ENCODE results near the gene KANSL3.
"Not testable (repeated sequence)": the region's sequence is repeated elsewhere in the genome, so short reads cannot be mapped to it uniquely, and the experiment has no call there.

KANSL3 gene

GRCh38 chr2:96556441-96557330 is 81.4 kb downstream of the KANSL3 start:
- DNase-seq, result no peak

GRCh38 chr2:96555146-96555610 is 82.9 kb downstream of the KANSL3 start:
- DNase-seq, result no peak

GRCh38 chr2:96554293-96555145 is 83.6 kb downstream of the KANSL3 start:
- peak in 1 of 2 experiments; percentile 55 for DNase-seq

GRCh38 chr2:96553957-96554292 is 84.2 kb downstream of the KANSL3 start:
- DNase-seq, result not testable (repeated sequence)

DNA sequence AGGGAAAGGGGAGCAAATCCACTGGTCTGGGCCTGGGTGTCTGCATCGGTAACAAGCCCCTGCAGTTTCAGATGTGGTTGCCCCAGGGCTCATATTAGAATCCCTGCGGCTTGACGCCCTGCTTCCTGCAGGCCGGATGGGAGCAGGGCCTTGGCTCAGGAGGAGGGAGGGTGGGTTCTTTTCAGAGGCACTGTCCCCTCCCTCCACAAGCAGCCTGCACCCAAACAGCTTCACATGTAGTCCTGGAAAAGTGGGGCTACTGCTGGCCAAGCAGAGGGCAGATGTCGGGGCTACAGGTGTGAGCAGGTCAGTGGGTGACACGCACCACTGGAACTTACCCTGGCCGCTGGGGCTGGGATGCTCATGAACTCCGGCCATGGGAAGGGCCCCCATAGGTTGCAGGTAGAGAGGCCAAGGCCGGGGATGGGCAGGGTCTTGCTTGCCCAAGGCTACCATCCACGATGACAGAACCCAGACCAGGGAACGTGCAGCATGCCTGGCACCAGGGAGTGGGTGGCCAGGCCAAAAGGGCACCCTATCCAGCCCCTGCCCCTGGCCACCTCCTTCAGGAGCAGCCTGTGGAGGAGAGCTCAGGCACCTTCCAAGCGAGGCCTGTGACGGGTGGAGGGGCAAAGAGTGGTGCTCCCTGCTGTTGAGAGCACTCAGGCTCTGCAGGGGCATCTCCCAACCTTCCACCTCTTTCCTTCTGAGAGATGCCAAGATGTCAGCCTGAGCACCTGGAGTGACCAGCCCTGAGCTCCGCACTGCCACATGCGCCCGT is 84.7 kb downstream of the KANSL3 start:
- DNase-seq, result no peak

DNA sequence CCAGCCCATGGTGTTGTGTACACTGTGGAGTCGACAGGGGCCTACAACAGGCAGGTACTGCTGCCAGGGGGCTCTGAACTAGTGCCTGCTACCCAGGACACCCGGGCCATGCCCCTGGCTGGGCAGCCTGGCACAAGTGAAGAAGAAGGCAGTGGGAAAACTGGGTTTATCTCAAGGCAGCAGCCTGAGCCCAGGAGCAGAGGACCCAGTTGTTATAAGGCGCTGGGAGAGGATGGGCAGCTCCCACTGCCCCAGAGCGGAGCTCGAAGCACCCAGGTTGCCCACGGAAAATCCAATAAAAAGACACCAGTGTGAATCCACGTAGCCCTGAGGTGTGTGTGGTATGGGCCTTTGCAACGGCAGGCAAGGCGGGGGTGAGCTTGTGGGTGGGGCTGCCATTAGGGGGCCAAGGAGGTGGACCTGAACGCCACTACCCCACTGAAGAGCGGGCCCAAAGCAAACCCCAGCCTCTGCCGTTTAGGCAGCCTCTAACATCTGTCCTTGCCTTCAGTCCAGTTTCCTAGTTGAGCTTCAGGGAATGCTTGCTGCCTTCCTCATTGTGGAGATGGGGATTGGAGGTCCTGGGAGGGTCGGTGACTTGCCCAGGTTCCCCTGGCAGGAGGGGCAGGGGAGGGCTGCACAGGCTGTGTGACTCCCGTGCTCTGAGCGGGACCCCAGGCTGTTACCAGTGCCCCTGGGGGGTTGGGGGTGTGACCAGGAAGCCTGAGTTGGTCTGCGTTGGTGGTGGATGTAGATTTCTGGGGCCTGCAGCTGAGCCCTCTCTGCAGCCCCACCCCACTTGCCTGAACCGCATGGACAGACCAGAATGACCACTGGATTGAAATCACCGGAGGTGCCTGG is 85.6 kb downstream of the KANSL3 start:
- DNase-seq, result no peak

GRCh38 chr2:96551605-96552314 is 86.4 kb downstream of the KANSL3 start:
- DNase-seq, result no peak

- no peak for DNase-seq
Observed at GRCh38 chr2:96550787-96551604, 87.1 kb downstream of the KANSL3 start.

DNA sequence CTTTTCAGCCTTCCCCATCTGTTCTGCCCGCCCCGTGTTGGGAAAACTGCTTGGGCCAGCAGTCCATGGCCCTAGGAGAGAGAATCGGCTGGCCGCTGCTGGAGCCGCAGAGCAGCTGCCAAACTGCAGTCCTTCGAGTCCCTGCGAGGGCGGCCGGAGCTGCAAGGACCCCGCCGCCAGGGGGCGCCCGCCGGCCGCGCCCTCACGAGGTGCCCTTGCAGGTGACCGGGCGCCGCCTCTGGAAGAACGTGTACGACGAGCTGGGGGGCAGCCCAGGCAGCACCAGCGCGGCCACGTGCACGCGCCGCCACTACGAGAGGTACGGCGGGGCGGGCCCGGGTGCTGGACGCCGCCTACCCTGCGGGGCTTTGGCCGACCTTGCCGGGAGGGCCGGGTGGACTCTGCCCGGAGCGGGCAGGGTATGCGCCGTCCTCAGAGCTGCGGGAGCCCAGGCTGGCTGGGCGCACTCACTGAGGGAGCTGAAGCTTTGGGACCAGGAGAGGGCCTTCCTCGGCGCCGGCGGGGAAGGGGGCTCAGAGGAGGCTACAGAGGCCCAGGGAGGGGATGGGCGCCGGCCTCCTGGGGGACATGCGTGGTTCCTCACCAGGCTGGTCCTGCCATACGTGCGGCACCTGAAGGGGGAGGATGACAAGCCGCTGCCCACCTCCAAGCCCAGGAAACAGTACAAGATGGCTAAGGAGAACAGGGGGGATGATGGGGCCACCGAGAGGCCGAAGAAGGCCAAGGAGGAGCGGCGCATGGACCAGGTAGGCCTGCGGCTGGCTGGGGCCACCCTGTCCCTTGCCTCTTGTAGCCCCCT is 87.9 kb downstream of the KANSL3 start:
- DNase-seq, result peak in 1 of 2 experiments; percentile 22

- no peak for DNase-seq
Observed at GRCh38 chr2:96549466-96549785, 88.7 kb downstream of the KANSL3 start.

DNA sequence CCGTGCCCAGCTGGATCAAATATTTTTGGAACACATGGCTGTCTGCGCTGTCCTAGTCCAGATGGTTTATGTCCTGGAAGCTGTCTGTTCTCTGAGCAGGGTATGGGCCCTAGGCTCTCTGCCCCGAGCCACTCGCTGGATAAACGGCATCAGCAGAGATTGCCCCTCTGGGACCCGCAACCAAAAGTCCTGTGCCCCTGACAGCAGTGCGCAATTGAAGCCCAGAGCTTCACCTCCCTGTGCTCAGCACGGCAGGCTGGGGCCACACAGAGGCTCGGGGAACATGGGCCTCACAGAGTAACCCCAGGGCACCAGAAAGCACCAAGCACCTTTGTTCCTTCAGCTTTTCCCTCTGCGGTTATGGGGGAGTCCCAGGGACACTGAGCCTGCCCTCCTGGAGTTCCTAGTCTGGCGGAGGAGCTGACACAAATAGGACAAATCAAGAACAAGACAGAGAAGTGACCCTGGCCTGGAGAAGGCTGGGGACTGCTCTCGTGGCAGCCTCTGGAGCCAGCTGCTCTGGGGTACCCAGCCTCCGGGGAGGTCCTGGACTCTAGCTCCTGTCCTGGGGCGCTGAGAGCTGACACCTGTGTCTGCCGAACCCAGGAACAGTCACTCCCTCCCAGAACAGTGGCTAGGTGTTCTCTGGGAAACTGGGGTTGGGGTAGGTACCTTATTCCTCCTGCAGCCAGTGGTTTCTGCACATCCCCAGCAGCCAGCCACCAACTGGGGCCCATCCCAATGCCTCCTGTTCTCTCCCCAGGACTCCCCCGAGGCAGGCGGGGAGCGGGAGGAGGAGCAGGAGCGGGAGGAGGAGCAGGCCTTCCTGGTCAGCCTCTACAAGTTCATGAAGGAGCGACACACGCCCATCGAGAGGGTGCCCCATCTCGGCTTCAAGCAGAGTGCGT is 89.3 kb downstream of the KANSL3 start:
- DNase-seq, result peak in 1 of 2 experiments; percentile 33

DNA sequence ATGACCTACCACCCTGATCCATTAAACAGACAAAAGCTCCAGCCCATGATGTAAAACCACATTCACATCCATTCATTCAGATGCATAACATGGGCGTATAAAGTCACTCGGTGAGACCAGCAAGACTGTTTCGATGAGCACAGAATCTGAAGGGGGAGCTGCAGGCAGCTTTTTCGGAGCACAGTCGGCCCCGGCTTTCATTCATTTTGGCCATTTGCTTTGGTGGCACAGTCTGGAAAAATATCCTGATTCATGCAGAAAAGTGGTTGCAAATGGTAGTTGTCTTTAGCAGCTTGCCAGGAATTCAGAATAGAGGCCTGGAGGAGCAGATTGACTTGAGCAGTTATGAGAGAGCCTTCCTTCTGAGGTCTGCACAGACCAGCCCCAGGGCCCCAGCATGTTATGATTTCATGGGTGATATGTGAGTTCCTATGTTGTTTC is 90.4 kb downstream of the KANSL3 start:
- DNase-seq, result no peak

GRCh38 chr2:96547203-96547641 is 90.9 kb downstream of the KANSL3 start:
- DNase-seq, result no peak

GRCh38 chr2:96546797-96547196 is 91.3 kb downstream of the KANSL3 start:
- DNase-seq, result no peak

- no peak for DNase-seq
Observed at GRCh38 chr2:96546321-96546720, 91.8 kb downstream of the KANSL3 start.
